GM18868 (cell line): ENCODE results near the gene NPAS3.

Experiments
- ATAC-seq: cut with Tn5 transposase; IDR thresholded peaks from one replicate; pipeline ENCODE4 v1.9.1; 2021; ENCODE audit warnings: mild to moderate bottlenecking, moderate library complexity; ENCODE audit not compliant: unreplicated experiment

The NPAS3 gene

GRCh38 chr14:33529787-33530757, 591.4 kb downstream of the NPAS3 start:
- ATAC-seq = peak; percentile 53

GRCh38 chr14:33532553-33532952, 593.9 kb downstream of the NPAS3 start:
- no peak for ATAC-seq

GRCh38 chr14:33534104-33534503, 595.4 kb downstream of the NPAS3 start:
- ATAC-seq = no peak

GRCh38 chr14:33534632-33535031, 596.0 kb downstream of the NPAS3 start:
- no peak for ATAC-seq

GRCh38 chr14:33539918-33540357, 601.3 kb downstream of the NPAS3 start:
- ATAC-seq = no peak

GRCh38 chr14:33541171-33541570, 602.5 kb downstream of the NPAS3 start:
- no peak for ATAC-seq

- peak; percentile 44 for ATAC-seq
Measured at GRCh38 chr14:33542338-33543287, 603.9 kb downstream of the NPAS3 start.

- ATAC-seq = no peak
Measured at GRCh38 chr14:33545696-33546095, 607.0 kb downstream of the NPAS3 start.

- ATAC-seq = no peak
Measured at GRCh38 chr14:33548606-33549005, 609.9 kb downstream of the NPAS3 start.

- no peak for ATAC-seq
Measured at GRCh38 chr14:33551963-33552362, 613.3 kb downstream of the NPAS3 start.

- ATAC-seq = no peak
Measured at GRCh38 chr14:33553706-33554278, 615.1 kb downstream of the NPAS3 start.

GRCh38 chr14:33554988-33555387, 616.3 kb downstream of the NPAS3 start:
- ATAC-seq = no peak

- no peak for ATAC-seq
Measured at GRCh38 chr14:33555710-33556350, 617.2 kb downstream of the NPAS3 start.

GRCh38 chr14:33556382-33557121, 617.9 kb downstream of the NPAS3 start:
- ATAC-seq = no peak

- ATAC-seq = no peak
Measured at GRCh38 chr14:33560718-33561431, 622.2 kb downstream of the NPAS3 start.

- no peak for ATAC-seq
Measured at GRCh38 chr14:33561488-33562175, 623.0 kb downstream of the NPAS3 start.

- no peak for ATAC-seq
Measured at GRCh38 chr14:33563191-33563900, 624.7 kb downstream of the NPAS3 start.

- ATAC-seq = no peak
Measured at GRCh38 chr14:33563901-33564197, 625.2 kb downstream of the NPAS3 start.
